D721Med (cell line): ENCODE results near the gene NAGPA.
"Not testable (repeated sequence)": the region's sequence is repeated elsewhere in the genome, so short reads cannot be mapped to it uniquely, and the experiment has no call there.

ENCODE experiments used
- DNase-seq: peaks from one replicate; pipeline ENCODE4 v3.0.0; 2011; ENCODE audit warnings: low spot score; ENCODE audit not compliant: insufficient read length
- FAIRE-seq: peaks from 2 replicates; lab custom pipeline; 2011; peaks lifted over from hg19 to GRCh38; lab: Jason Lieb, UNC
- TF ChIP-seq, protein P1 (sequence below): IDR thresholded peaks from 2 replicates; pipeline ENCODE4 v1.5.1; 2012; ENCODE audit warnings: mild to moderate bottlenecking, control low read depth; ENCODE audit not compliant: insufficient read depth; ENCODE audit errors: missing control alignments

The NAGPA gene, protein sequence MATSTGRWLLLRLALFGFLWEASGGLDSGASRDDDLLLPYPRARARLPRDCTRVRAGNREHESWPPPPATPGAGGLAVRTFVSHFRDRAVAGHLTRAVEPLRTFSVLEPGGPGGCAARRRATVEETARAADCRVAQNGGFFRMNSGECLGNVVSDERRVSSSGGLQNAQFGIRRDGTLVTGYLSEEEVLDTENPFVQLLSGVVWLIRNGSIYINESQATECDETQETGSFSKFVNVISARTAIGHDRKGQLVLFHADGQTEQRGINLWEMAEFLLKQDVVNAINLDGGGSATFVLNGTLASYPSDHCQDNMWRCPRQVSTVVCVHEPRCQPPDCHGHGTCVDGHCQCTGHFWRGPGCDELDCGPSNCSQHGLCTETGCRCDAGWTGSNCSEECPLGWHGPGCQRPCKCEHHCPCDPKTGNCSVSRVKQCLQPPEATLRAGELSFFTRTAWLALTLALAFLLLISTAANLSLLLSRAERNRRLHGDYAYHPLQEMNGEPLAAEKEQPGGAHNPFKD

DNA sequence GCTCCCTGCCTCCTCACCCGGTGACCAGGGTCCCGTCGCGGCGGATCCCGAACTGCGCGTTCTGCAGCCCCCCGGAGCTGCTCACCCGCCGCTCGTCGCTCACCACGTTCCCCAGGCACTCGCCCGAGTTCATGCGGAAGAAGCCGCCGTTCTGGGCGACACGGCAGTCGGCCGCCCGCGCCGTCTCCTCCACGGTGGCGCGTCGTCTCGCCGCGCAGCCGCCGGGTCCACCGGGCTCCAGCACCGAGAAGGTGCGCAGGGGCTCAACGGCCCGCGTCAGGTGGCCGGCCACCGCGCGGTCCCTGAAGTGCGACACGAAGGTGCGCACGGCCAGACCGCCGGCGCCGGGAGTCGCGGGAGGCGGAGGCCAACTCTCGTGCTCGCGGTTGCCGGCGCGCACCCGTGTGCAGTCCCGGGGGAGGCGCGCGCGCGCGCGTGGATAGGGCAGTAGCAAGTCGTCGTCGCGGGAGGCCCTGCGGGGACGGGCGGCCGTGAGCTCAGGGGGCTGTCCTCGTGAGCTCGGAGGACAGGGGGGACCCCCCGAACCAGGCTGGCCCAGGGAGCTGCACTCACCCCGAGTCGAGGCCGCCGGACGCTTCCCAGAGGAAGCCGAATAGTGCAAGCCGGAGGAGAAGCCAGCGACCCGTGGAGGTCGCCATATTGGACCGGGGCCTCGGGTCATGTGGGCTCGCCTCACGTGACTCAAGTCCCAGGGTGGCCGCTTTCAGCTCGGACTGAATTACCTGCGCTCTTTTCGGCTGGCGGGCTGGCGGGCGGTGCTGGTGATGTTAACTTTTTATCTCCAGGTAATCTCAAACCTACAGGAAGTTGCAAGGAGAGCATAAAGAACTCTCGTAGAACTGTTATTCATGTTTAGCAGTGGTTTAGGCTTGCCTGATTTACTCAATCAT, at the start of gene NAGPA:
Gene NAGPA (minus strand): TSS at position 680 of the 911 bp plus-strand sequence. CDS start 21 bp downstream, at position 659.
- TF ChIP-seq, protein P1, sequence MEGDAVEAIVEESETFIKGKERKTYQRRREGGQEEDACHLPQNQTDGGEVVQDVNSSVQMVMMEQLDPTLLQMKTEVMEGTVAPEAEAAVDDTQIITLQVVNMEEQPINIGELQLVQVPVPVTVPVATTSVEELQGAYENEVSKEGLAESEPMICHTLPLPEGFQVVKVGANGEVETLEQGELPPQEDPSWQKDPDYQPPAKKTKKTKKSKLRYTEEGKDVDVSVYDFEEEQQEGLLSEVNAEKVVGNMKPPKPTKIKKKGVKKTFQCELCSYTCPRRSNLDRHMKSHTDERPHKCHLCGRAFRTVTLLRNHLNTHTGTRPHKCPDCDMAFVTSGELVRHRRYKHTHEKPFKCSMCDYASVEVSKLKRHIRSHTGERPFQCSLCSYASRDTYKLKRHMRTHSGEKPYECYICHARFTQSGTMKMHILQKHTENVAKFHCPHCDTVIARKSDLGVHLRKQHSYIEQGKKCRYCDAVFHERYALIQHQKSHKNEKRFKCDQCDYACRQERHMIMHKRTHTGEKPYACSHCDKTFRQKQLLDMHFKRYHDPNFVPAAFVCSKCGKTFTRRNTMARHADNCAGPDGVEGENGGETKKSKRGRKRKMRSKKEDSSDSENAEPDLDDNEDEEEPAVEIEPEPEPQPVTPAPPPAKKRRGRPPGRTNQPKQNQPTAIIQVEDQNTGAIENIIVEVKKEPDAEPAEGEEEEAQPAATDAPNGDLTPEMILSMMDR = no peak
- FAIRE-seq (no peak), DNase-seq (peak; percentile 90)

DNA sequence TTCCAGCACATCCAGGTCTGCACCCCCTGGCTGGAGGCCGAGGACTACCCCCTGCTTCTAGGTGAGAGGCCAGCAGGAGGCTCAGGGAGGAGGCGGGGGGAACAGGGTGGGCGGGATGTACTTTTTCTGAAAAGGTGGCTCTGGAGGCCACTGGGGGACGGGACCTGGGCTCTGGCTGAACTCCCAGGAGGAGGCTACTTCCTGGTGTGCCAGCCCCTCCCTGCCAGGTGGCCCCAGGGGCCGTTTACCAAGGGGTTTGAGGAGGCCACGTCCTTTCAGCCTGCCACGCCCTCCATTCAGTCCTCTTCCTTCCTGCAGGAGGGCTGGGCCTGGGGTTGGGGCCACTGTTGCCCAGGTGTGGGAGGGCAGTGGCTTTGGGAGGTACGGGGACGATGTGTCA, 47.3 kb upstream of the NAGPA start:
- DNase-seq = not testable (repeated sequence)

DNA sequence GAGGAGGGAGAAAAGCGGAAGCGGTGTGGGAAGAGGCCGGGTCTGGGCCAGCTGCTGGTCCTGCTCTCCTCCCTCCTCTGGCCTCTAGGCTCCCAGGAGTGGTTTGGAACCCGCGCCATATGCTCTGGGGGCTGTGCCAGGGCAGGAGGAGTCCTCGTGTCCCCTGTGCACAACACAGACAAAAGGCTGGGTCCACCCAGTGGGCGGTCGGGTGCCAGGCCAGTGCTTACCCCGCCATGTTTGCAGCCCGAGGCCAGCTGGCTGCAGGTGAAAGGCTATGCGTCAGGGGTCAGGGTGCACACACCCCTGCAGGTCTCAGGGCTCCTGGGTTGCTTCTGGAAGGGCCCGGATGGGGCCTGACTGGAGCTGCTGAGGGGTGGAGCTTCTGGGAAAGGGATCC, 46.7 kb upstream of the NAGPA start:
- not testable (repeated sequence) for DNase-seq, FAIRE-seq

More for the DNA sequence above, 47.3 kb upstream of the NAGPA start:
- FAIRE-seq = not testable (repeated sequence)

DNA sequence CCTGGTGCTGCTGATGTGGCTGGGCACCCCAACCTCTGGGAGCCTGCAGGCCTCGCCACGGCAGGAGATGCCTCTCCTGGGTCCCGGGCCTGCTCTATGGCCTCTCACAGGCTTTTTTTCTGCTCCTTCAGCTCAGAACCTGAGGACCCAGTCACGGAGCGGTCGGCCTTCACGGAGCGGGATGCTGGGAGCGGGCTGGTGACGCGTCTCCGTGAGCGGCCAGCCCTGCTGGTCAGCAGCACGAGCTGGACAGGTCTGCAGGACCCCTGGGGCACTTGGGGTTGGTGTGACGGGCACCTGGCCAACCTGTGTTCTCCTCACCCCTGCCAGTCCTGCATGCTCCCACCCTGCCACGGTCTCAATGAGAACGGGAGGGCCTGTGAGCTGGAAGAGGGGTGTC, 44.9 kb upstream of the NAGPA start:
- FAIRE-seq = no peak

DNA sequence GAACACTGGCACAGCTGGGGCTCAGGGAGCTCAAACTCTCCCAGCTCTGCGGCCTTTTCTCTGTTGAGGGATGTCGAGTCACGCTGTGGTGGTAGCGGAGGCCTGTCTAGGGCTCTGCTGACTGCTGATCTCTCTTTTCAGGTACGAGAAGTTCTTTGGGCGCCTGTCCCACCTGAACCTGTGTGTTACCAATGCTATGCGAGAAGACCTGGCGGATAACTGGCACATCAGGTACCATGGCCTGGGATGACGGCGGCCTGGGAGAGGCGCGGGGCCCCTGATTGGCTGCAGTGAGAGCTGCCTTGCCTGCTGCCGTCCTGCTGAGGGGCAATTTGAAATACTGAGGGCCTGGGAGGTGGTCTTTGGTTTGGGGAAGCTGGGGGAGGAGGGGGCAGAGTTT, 43.6 kb upstream of the NAGPA start:
- FAIRE-seq = no peak
- TF ChIP-seq, protein P1 = no peak
- no peak for DNase-seq

More for the DNA sequence above, 44.9 kb upstream of the NAGPA start:
- TF ChIP-seq, protein P1 = no peak
- DNase-seq = no peak

DNA sequence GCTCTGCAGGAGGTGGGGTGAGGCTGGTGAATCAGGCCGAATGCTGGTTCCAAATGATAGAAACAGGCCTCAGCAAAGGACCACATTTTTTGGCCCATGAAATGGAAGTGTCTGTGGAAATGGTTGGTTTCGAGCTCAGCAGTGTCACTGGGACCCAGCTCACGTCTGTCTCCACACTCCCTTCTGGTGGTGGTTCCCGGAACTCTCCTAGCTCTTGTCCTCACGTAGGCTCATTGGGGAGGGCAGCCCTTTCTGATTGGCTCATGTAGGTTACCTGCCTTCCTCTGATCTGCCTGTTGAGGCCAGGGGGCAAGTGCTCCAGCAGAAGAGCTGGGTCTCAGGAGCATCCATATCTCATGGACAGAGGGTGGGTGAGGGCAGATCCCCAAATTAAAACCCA, 41.9 kb upstream of the NAGPA start:
- FAIRE-seq = no peak
- TF ChIP-seq, protein P1 = no peak
- DNase-seq = no peak

DNA sequence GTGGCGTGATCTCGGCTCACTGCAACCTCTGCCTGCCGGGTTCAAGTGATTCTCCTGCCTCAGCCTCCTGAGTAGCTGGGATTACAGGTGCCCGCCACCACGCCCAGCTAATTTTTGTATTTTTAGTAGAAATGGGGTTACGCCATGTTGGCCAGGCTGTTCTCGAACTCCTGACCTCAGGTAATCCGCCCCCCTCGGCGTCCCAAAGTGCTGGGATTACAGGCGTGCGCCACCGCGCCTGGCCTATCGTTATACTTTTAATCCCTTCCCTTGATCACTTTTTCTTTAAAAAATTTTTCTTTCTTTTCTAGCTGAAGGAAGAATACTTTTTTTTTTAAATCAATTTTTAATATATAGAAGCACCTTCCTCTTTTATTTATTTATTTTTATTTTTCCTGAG, 40.0 kb upstream of the NAGPA start:
- not testable (repeated sequence) for DNase-seq, FAIRE-seq

DNA sequence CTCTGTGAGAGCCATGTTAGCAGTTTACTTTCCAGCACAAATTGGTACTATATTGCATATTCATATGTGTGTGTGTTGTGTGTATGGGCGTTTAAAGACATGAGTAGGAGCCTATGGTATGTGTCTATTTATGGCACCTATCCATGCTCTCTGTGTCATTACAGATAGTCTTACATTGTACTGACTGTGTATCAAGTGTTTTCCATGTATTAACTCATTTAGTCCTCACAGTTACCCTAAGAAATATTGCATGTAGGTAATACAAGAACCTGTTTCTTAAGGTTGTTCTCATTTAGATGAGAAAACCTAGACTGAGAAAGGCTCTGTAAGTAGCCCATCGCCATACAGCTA, 39.5 kb upstream of the NAGPA start:
- FAIRE-seq (no peak), DNase-seq (no peak)
- TF ChIP-seq, protein P1 = no peak
